DOHH2 (cell line): Measurements from ENCODE around the gene SPATA33.
A peak's percentile ranks its signal among the peaks of the same experiment; 100 is the strongest.
"Not testable (repeated sequence)": the region's sequence is repeated elsewhere in the genome, so short reads cannot be mapped to it uniquely, and the experiment has no call there.

ENCODE experiments used
- H3F3A ChIP-seq: fragments of 200-600 bp; sonication (generic), shearing (Covaris generic); 2 replicates; pipeline ENCODE4 v1.6.0; 2016; ENCODE audit warnings: antibody characterized with exemption, mild to moderate bottlenecking; ENCODE audit not compliant: control insufficient read depth, insufficient read depth
- H3K27ac ChIP-seq: fragments of 200-600 bp; sonication (generic); 2 replicates; pipeline ENCODE4 v1.5.1; 2014; ENCODE audit warnings: low read depth, mild to moderate bottlenecking, low read length, moderate library complexity
- H3K27me3 ChIP-seq: fragments of 200-600 bp; sonication (generic); 2 replicates; pipeline ENCODE4 v1.6.1; 2014; ENCODE audit warnings: mild to moderate bottlenecking, low read length, mixed read lengths; ENCODE audit not compliant: control insufficient read depth
- H3K36me3 ChIP-seq: fragments of 200-600 bp; sonication (generic); 2 replicates; pipeline ENCODE4 v1.6.1; 2014; ENCODE audit warnings: mild to moderate bottlenecking, low read length, moderate library complexity, mixed read lengths; ENCODE audit not compliant: control insufficient read depth
- H3K4me1 ChIP-seq: fragments of 200-600 bp; sonication (generic); 2 replicates; pipeline ENCODE4 v1.6.1; 2014; ENCODE audit warnings: mild to moderate bottlenecking, low read length, mixed read lengths; ENCODE audit not compliant: control insufficient read depth
- H3K4me2 ChIP-seq: fragments of 200-600 bp; sonication (generic); 2 replicates; pipeline ENCODE4 v1.6.0; 2014; ENCODE audit warnings: mild to moderate bottlenecking, low read length, moderate library complexity
- H3K4me3 ChIP-seq: fragments of 200-600 bp; sonication (generic); 2 replicates; pipeline ENCODE4 v1.5.1; 2014; ENCODE audit warnings: mild to moderate bottlenecking, low read length, mixed read lengths
- H3K79me2 ChIP-seq: fragments of 200-600 bp; sonication (generic); 2 replicates; pipeline ENCODE4 v1.6.1; 2014; ENCODE audit warnings: mild to moderate bottlenecking, low read length, mixed read lengths; ENCODE audit not compliant: control insufficient read depth
- H3K9me2 ChIP-seq: fragments of 200-600 bp; sonication (generic); replicated peaks from 2 replicates; pipeline ENCODE4 v1.6.1; 2014; ENCODE audit warnings: mild to moderate bottlenecking, low read length, mixed read lengths; ENCODE audit not compliant: control insufficient read depth
- H3K9me3 ChIP-seq: fragments of 200-600 bp; sonication (generic); 2 replicates; pipeline ENCODE4 v1.6.1; 2014; ENCODE audit warnings: antibody characterized with exemption, low read length, mixed read lengths; ENCODE audit not compliant: control insufficient read depth, insufficient read depth
- H4K20me1 ChIP-seq: fragments of 200-600 bp; sonication (generic); 2 replicates; pipeline ENCODE4 v1.6.0; 2014; ENCODE audit warnings: low read depth, mild to moderate bottlenecking, antibody characterized with exemption, low read length, moderate library complexity; ENCODE audit not compliant: control insufficient read depth, insufficient read depth
- EZH2phosphoT487 ChIP-seq: fragments of 200-600 bp; sonication (generic); IDR thresholded peaks from 2 replicates; pipeline ENCODE4 v1.6.1; 2017; ENCODE audit warnings: borderline replicate concordance, mild to moderate bottlenecking, antibody characterized with exemption, low read length, moderate library complexity, mixed read lengths
- TF ChIP-seq, protein P1 (sequence below): fragments of 200-600 bp; sonication (generic); IDR thresholded peaks from one replicate; pipeline ENCODE4 v1.5.1; 2014; ENCODE audit warnings: antibody characterized with exemption, mild to moderate bottlenecking, low read depth, low read length; ENCODE audit not compliant: poor library complexity, severe bottlenecking

SPATA33 gene

DNA sequence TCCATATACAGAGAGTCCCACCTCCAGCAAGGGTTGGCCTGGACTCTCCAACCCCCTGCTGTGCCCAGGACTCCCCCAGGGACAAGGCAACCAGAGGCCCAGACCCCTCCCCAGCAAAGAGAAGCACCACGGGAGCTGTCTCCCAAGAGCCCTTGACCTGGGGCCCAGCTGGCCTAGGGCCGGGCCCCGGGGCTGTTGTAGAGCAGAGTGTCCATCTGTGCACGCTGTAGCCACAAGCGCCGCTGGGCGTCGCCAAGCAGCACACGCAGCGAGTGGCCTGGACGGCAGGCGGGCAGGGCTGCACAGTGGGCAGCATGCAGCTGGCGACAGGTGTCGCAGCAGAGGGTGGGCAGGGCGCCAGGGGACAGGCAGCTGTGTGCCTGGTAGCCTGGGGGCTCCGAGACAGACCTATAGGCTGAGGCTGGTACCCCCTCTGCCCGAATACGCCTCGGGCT, 39.6 kb downstream of the SPATA33 start:
- H3K4me3 ChIP-seq, result no peak overlapping the region
- no peak overlapping the region for H3K27ac ChIP-seq
- peaks cover 32% of the 10 kb centered on the region for H3K4me1 ChIP-seq
- H4K20me1 ChIP-seq, result no peaks in the 10 kb centered on the region; the same call in 1 of the 2 replicates
- H3K79me2 ChIP-seq, result no peaks in the 10 kb centered on the region
- no peaks in the 10 kb centered on the region for H3K9me3 ChIP-seq
- no peaks in the 10 kb centered on the region for H3K27me3 ChIP-seq
- TF ChIP-seq, protein P1, sequence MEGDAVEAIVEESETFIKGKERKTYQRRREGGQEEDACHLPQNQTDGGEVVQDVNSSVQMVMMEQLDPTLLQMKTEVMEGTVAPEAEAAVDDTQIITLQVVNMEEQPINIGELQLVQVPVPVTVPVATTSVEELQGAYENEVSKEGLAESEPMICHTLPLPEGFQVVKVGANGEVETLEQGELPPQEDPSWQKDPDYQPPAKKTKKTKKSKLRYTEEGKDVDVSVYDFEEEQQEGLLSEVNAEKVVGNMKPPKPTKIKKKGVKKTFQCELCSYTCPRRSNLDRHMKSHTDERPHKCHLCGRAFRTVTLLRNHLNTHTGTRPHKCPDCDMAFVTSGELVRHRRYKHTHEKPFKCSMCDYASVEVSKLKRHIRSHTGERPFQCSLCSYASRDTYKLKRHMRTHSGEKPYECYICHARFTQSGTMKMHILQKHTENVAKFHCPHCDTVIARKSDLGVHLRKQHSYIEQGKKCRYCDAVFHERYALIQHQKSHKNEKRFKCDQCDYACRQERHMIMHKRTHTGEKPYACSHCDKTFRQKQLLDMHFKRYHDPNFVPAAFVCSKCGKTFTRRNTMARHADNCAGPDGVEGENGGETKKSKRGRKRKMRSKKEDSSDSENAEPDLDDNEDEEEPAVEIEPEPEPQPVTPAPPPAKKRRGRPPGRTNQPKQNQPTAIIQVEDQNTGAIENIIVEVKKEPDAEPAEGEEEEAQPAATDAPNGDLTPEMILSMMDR, result no peak
- no peak for TF ChIP-seq EZH2phosphoT487
- no peak overlapping the region for H3K4me2 ChIP-seq
- no peaks in the 10 kb centered on the region for H3K9me2 ChIP-seq
- H3F3A ChIP-seq, result peaks cover 5% of the 10 kb centered on the region; the same call in 1 of the 2 replicates
- H3K36me3 ChIP-seq, result peaks cover 43% of the 10 kb centered on the region

DNA sequence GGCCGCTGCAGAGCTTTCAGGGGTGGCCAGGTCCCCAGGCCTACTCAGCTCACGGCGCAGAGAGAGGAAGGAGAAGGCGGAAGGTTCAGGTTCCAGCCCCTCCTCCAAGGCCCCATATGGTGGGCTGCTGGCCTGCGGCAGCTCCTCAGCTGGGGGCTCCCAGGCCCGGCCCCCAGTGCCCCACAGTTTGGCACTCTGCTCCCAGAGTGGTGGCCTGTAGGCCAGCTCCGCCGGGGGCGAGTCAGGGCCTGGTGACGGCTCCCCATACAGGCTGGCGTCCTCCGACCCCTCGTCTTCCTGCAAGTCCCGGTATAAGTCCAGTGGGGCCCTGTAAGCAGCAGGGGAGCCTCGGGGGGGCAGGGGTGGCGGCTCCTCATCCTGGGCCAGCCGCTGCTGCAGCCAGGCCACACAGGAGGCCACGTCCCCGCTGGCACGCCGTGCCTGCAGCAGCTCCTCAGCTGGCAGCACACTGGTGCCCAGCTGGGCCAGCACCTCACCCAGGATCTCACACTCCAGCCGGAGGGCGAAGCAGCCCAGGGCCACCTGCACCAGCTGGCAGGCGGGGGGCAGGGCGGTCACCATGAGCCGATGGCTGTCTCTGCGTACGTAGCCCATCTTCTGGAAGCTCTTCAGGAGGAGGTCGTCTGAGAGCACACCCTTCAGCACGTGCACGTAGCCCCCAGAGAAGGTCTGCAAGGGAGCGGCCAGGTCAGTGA, 40.1 kb downstream of the SPATA33 start:
- H3K79me2 ChIP-seq, result no peaks in the 10 kb centered on the region
- no peaks in the 10 kb centered on the region for H3K27me3 ChIP-seq
- no peaks in the 10 kb centered on the region; the same call in 1 of the 2 replicates for H4K20me1 ChIP-seq
- peaks cover 38% of the 10 kb centered on the region for H3K4me1 ChIP-seq
- TF ChIP-seq, protein P1, result no peak
- no peak for TF ChIP-seq EZH2phosphoT487
- H3K4me2 ChIP-seq, result no peak overlapping the region
- no peaks in the 10 kb centered on the region for H3K9me2 ChIP-seq
- peaks cover 39% of the 10 kb centered on the region for H3K36me3 ChIP-seq
- no peaks in the 10 kb centered on the region for H3K9me3 ChIP-seq
- no peak overlapping the region for H3K4me3 ChIP-seq
- no peak overlapping the region for H3K27ac ChIP-seq
- H3F3A ChIP-seq, result peaks cover 5% of the 10 kb centered on the region; the same call in 1 of the 2 replicates

DNA sequence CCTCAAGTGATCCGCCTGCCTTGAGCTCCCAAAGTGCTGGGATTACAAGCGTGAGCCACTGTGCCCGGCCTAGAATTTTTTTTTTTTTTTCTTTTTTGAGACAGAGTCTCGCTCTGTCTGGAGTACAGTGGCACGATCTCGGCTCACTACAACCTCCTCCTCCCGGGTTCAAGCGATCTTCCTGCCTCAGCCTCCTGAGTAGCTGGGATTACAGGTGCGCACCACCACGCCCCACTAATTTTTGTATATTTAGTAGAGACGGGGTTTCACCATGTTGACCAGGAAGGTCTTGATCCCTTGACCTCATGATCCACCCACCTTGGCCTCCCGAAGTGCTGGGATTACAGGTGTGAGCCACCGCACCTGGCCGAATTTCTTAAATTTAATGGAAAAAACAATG, 41.1 kb downstream of the SPATA33 start:
- H3F3A ChIP-seq, H3K79me2 ChIP-seq, H3K4me2 ChIP-seq: not testable (repeated sequence)

DNA sequence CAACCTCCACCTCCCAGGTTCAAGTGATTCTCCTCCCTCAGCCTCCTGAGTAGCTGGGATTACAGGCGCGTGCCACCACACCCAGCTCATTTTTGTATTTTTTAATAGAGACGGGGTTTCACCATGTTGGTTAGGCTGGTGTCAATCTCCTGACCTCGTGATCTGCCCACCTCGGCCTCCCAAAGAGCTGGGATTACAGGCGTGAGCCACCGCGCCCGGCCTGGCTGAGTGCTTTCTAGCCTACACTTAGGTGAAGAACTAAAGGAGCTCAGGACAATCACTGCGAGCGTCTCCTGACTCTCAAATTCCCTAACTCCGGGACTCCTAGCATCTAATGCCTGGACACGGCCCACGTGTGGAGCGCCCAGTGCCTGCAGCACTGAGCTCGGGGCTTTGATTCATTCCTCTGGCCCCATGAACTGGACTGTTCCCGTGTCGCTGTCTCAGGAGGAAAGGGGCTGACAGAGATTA, 42.0 kb downstream of the SPATA33 start:
- H4K20me1 ChIP-seq, H3K27ac ChIP-seq, H3K9me2 ChIP-seq, H3K27me3 ChIP-seq, H3K79me2 ChIP-seq, H3K9me3 ChIP-seq, H3F3A ChIP-seq: not testable (repeated sequence)
- Histone ChIP-seq H3K4me1 (peaks cover 38% of the 10 kb centered on the region), H3K4me2 (peak overlapping the region; percentile 90), H3K36me3 (peaks cover 22% of the 10 kb centered on the region), H3K4me3 (peak overlapping the region; percentile 93)

More for the DNA sequence above, 41.1 kb downstream of the SPATA33 start:
- Histone ChIP-seq H3K36me3 (peaks cover 32% of the 10 kb centered on the region), H3K4me1 (peaks cover 38% of the 10 kb centered on the region)
- H3K27ac ChIP-seq, H3K27me3 ChIP-seq, H3K9me3 ChIP-seq, H3K9me2 ChIP-seq, H4K20me1 ChIP-seq, H3K4me3 ChIP-seq: not testable (repeated sequence)
